Erythroblast (primary cell): Measurements from ENCODE around the gene CNTNAP1.

ENCODE experiments used
- DNase-seq, 2 experiments: peaks; one replicate each; lab custom pipeline; 2025; lab: John Stamatoyannopoulos, UW
- GATA1 ChIP-seq: IDR thresholded peaks from 2 replicates; pipeline ENCODE4 v1.6.1; 2011; ENCODE audit warnings: low read depth, mild to moderate bottlenecking, control low read depth, low read length, moderate library complexity
- POLR2A ChIP-seq: IDR thresholded peaks from 2 replicates; pipeline ENCODE4 v1.6.1; 2011; ENCODE audit warnings: mild to moderate bottlenecking, low read length

The CNTNAP1 gene

GRCh38 chr17:42685831-42686230 is 3.5 kb downstream of the CNTNAP1 start:
- TF ChIP-seq POLR2A (no peak), GATA1 (no peak)
- no peak for DNase-seq

GRCh38 chr17:42686520-42687128 is 4.3 kb downstream of the CNTNAP1 start:
- no peak for DNase-seq

GRCh38 chr17:42687707-42688320 is 5.5 kb downstream of the CNTNAP1 start:
- TF ChIP-seq POLR2A (no peak), GATA1 (no peak)
- DNase-seq = no peak

More at GRCh38 chr17:42686520-42687128, 4.3 kb downstream of the CNTNAP1 start:
- TF ChIP-seq GATA1 = no peak

- DNase-seq = no peak
- TF ChIP-seq GATA1 (no peak), POLR2A (no peak)
Measured at GRCh38 chr17:42690596-42690995, 8.3 kb downstream of the CNTNAP1 start.

GRCh38 chr17:42691021-42691545 is 8.8 kb downstream of the CNTNAP1 start:
- TF ChIP-seq POLR2A = no peak
- DNase-seq = no peak

GRCh38 chr17:42692489-42692888 is 10.2 kb downstream of the CNTNAP1 start:
- no peak for DNase-seq
- TF ChIP-seq GATA1 (no peak), POLR2A (no peak)

GRCh38 chr17:42694524-42694923 is 12.2 kb downstream of the CNTNAP1 start:
- no peak for TF ChIP-seq POLR2A
- no peak for TF ChIP-seq GATA1
- no peak for DNase-seq

GRCh38 chr17:42695500-42695899 is 13.2 kb downstream of the CNTNAP1 start:
- no peak for TF ChIP-seq POLR2A
- TF ChIP-seq GATA1 = no peak

GRCh38 chr17:42697108-42697811 is 14.9 kb downstream of the CNTNAP1 start:
- TF ChIP-seq POLR2A (no peak), GATA1 (no peak)
- no peak for DNase-seq

More at GRCh38 chr17:42695500-42695899, 13.2 kb downstream of the CNTNAP1 start:
- no peak for DNase-seq

GRCh38 chr17:42698736-42699414 is 16.5 kb downstream of the CNTNAP1 start:
- TF ChIP-seq GATA1 (peak; percentile 68), POLR2A (no peak)
- DNase-seq = peak; percentile 83 to 96

GRCh38 chr17:42699415-42699740 is 17.0 kb downstream of the CNTNAP1 start:
- DNase-seq = no peak
- TF ChIP-seq GATA1 (no peak), POLR2A (no peak)

GRCh38 chr17:42700586-42701289 is 18.4 kb downstream of the CNTNAP1 start:
- no peak for DNase-seq

GRCh38 chr17:42702446-42702845 is 20.1 kb downstream of the CNTNAP1 start:
- TF ChIP-seq POLR2A (no peak), GATA1 (no peak)
- DNase-seq = no peak

More at GRCh38 chr17:42700586-42701289, 18.4 kb downstream of the CNTNAP1 start:
- TF ChIP-seq GATA1 (no peak), POLR2A (no peak)
